Stimulated activated CD8-positive, alpha-beta memory T cell treated with anti-CD3 and anti-CD28 coated beads, Interleukin-2, amount 100 ng/mL, for 48 hours (primary cell): ENCODE results near the gene EEFSEC.
A peak's percentile ranks its signal among the peaks of the same experiment; 100 is the strongest.

Experiments used
- DNase-seq, 2 donors: peaks; one replicate each; pipeline ENCODE4 v3.0.0-alpha.2; 2020; ENCODE audit warnings: low read depth in 2 of 2

EEFSEC gene

DNA sequence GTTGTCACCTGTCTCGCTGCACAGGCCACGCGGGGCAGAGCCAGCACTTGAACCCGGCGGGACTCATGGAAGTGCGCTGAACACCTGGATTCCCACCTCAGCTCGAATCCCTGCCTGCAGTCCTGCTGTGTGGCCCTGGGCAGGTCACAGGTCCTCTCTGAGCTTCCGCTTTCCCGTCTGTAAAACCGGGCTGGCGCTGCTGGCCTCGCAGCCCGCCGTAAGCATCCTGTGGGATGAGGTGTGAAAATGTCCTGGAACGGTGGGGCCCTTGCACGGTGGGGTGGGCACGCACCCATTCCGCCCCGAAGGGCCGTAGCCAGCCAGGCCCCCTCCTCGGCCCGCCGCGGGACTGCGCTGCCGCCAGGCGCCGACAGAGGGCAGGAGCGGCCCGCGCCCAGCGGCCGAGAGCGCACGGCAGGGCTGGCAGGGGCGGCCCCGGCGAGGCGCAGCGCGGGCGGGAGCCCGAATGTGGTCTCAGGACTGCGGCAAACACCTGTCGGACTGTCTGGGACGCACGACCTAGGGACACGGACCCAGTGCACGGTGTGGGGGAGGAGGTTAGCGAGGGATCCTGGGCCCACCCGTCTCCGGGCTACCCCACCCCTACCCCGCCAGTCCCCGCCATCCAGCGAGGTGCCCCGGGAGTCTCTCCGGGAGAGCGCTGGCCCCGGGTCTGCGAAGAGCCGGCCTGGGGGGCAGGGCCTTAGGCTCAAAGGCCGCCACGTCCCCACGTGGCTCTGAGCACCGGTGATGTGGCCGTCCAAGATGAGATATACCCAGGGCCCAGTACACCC is 273.0 kb downstream of the EEFSEC start:
- DNase-seq = peak; percentile 30 to 55

GRCh38 chr3:128427175-128427857 is 274.0 kb downstream of the EEFSEC start:
- no peak for DNase-seq

DNA sequence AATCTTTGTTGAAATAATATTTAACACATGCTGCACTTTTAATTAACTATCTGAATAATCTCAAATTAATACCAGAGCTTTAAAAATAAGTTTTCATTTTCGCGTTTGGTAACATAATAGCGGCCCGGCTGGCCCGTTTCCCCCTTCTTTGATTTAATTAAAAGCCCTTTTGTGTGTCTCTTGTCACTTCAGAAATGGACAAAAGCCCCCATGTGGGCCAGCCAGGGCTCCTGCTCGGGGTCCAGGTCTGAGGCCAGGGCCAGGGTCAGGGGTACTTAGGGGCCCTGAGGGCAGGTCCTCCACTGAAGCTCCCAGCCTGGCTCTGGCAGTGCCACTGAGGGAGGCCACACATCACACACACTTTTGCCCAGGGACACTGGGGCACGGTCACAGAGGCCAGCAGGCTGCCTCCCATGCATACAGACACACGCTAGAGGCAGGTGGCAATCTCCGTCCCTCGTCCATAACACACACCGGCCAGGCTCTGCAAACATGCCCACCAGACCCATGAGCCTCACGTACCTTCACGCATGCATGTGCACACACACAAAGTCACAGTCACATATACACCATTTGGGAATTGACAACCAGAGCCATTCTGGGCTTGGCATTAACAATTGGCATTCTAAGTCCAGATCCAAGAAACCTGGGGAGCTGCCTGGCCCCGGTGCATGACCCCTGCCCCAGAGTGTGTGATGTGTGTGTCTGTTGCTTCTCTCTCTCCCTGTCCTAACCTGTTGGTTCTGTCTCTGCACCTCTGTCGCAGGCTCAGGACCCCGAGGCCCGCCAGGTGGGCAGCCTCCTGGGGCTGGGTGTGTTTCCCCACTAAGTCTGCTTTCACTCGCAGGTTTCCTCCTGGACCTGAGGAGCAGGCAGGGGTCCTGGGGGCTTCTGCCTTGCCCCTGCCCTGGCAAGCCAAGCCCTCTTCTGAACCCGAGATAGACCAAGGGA is 274.9 kb downstream of the EEFSEC start:
- DNase-seq = no peak

- DNase-seq = no peak
Measured at GRCh38 chr3:128429275-128429674, 276.0 kb downstream of the EEFSEC start.

DNA sequence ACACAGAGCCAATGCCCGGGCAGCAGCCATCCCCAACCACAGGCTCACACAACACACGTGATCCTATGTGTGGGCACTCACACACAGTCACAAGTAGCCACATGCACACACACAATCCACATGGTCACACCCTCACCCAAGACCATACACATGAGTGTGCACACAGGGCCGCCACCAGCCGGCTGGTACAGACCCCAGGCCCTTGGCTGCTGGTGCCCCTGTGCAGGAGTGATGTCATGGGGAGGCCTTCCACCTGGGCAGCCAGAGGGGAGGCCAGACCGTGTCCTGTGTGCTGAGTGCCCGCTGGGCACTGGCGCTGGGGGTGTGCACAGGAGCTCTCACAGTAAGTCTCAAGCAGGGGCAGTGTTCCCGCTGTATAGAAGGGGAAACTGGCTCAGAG is 276.5 kb downstream of the EEFSEC start:
- DNase-seq = no peak

- DNase-seq = no peak
Measured at GRCh38 chr3:128430301-128430700, 277.0 kb downstream of the EEFSEC start.

DNA sequence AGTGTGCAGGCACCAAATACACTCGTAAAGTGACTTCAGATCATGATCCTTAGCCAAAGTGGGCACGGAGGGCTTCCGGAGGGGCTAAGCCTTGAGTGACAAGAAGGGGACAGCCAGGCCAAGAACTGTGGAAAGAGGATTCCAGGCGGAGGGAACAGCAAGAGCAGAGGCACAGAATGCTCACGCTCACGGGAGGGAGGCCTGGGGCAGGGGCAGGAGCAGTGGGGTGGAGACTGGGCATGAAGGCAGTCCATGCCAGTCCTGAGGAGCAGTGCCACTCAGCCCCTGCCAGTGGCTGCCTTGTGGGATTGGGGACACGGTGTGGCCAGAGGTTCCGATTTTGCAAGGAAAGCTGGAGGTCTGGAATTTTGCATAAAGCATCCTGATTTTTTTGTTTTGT is 277.4 kb downstream of the EEFSEC start:
- no peak for DNase-seq

DNA sequence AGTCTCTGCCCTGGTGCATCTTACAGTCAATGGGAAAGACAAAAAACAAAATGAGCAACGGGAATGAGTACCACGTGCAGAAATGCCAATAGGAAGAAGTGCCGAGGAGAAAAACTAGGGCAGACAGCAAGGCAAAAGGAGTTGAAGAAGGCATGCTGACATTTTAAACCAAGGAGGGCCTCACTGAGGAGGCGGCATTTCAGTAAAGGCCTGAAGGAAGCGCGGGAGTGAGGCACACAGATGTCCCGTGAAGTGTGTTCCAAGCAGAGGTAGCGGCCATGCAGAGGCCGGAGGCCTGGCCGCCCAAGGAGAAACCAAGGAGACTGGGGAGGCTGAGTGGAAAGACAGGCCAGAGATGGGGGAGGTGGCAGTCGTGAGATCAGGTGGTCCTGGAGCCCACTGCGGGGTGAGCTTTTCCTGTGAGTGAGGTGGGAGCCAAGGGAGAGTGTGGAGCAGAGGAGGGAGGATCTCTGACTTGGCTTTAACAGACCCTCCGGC is 278.6 kb downstream of the EEFSEC start:
- no peak for DNase-seq

DNA sequence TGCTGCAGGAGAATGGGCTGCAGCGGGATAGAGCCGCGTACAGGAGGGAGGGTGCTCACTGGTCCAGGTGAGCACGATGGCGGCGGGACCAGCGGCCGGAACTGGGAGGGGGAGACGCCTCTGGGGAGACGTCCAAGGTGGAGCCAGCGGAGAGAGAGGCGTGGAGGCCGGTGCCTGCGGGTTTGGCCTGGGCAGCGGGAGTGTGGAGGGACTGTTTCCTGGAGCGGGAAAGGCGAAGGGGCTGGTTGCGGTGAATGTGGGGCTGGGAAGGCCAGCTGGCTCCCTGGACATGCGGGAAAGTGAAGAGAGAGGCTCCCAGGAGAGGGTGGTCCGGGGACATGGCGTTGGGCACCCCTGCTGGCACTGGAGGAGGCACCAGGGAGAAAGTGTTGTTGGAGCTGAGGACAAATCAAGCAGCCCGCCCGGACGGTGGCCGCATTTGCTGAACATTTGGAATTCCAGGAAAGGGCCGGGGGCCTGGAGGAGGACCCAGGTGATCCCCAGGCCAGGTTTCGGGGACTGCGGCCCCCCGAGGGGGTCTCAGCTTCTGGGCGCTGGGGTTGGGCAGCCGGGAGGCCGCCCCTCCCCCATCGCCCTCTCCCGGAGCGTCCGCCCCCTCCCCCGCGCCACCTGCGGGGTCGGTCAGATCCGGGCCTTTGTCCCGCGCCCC is 279.2 kb downstream of the EEFSEC start:
- no peak for DNase-seq

GRCh38 chr3:128432971-128433836 is 279.9 kb downstream of the EEFSEC start:
- no peak for DNase-seq

GRCh38 chr3:128433837-128434165 is 280.5 kb downstream of the EEFSEC start:
- no peak for DNase-seq

GRCh38 chr3:128434524-128434923 is 281.2 kb downstream of the EEFSEC start:
- DNase-seq = no peak

GRCh38 chr3:128435058-128435457 is 281.8 kb downstream of the EEFSEC start:
- no peak for DNase-seq

- no peak for DNase-seq
Measured at GRCh38 chr3:128435561-128435960, 282.3 kb downstream of the EEFSEC start.

DNA sequence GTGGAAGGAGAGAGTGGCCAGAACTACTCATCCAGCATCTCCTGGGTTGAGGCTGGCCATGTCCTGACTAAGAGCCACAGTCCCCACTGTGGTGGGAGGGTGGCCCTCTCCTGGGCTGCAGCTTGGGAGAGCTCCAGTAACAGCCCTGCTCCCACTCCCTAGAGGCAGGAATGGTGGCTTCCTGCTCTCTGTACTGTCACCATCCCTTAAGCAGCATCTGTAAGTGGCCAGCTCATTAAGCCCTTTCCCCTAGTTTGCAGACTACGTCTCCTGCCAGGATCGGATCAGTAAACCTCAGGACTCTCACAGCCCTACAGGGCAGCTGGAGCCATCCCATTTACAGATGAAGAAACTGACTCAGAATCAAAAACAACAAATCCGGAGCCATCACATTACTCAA is 282.9 kb downstream of the EEFSEC start:
- no peak for DNase-seq

- DNase-seq = no peak
Measured at GRCh38 chr3:128438488-128439072, 285.3 kb downstream of the EEFSEC start.

DNA sequence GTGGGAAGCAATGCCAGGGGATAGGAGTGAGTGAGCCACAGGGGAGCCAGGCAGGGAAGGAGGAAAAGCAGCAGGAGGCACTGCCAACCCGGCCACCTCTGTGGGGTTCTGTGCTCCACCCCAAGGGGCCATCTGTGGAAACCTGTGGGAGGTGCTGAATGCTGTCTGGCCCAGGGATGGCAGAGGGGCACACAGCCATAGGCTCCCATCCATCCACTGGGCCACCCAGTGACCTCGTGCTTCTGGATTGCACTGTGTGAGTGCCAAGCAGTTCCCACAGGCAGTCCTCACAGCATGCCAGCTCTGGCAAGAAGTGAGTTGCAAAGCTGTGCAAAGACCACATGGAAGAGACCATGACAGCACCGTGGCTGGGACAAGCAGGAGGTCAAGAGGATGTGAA is 285.9 kb downstream of the EEFSEC start:
- DNase-seq = no peak

GRCh38 chr3:128442070-128442469 is 288.8 kb downstream of the EEFSEC start:
- no peak for DNase-seq

- DNase-seq = no peak
Measured at GRCh38 chr3:128442949-128443348, 289.7 kb downstream of the EEFSEC start.

GRCh38 chr3:128443771-128444170 is 290.5 kb downstream of the EEFSEC start:
- no peak for DNase-seq
